H9 (cell line): ENCODE data around the gene ZMIZ1. TPM values are rescaled to one million over a fixed set of nuclear protein-coding genes. Genes with fewer than 3 reads are reported as not detected.

ENCODE experiments used
- DNase-seq: peaks from one replicate; pipeline ENCODE4 v3.0.0-alpha.2; 2017
- H2AFZ ChIP-seq: one replicate; pipeline ENCODE4 v1.6.1; 2013; ENCODE audit warnings: mild to moderate bottlenecking, low read length, control low read depth, moderate library complexity
- H2AK5ac ChIP-seq: 2 replicates; pipeline ENCODE4 v1.6.1; 2013; ENCODE audit warnings: low read length, control low read depth, mixed read lengths; ENCODE audit not compliant: insufficient read length
- H2BK120ac ChIP-seq: one replicate; pipeline ENCODE4 v1.6.1; 2013; ENCODE audit warnings: low read depth, mild to moderate bottlenecking, low read length, control low read depth, inconsistent platforms; ENCODE audit not compliant: poor library complexity, severe bottlenecking
- H2BK12ac ChIP-seq: 2 replicates; pipeline ENCODE4 v1.6.1; 2013; ENCODE audit warnings: low read length, control low read depth, mixed read lengths, low read depth; ENCODE audit not compliant: insufficient read length
- H2BK15ac ChIP-seq: 2 replicates; pipeline ENCODE4 v1.6.1; 2013; ENCODE audit warnings: low read depth, low read length, control low read depth
- H2BK20ac ChIP-seq: one replicate; pipeline ENCODE4 v1.6.1; 2013; ENCODE audit warnings: low read depth, mild to moderate bottlenecking, low read length, control low read depth, inconsistent platforms; ENCODE audit not compliant: poor library complexity, severe bottlenecking
- H2BK5ac ChIP-seq: 2 replicates; pipeline ENCODE4 v1.6.1; 2013; ENCODE audit warnings: low read length, control low read depth, mixed read lengths; ENCODE audit not compliant: insufficient read length
- H3K14ac ChIP-seq: 2 replicates; pipeline ENCODE4 v1.6.1; 2013; ENCODE audit warnings: low read length, control low read depth; ENCODE audit not compliant: insufficient read depth
- H3K18ac ChIP-seq: 2 replicates; pipeline ENCODE4 v1.6.1; 2013; ENCODE audit warnings: low read depth, mild to moderate bottlenecking, mixed read lengths, low read length, control low read depth; ENCODE audit not compliant: insufficient read length
- H3K23ac ChIP-seq: 2 replicates; pipeline ENCODE4 v1.6.1; 2013; ENCODE audit warnings: low read length, control low read depth, mixed read lengths, low read depth; ENCODE audit not compliant: insufficient read length
- H3K23me2 ChIP-seq: 2 replicates; pipeline ENCODE4 v1.6.1; 2013; ENCODE audit warnings: low read depth, mild to moderate bottlenecking, mixed read lengths, low read length, control low read depth; ENCODE audit not compliant: insufficient read length, poor library complexity, severe bottlenecking
- H3K27ac ChIP-seq: 2 replicates; pipeline ENCODE4 v1.5.1; 2013; ENCODE audit warnings: low read length, control low read depth, mixed read lengths, low read depth; ENCODE audit not compliant: insufficient read length
- H3K27me3 ChIP-seq: 2 replicates; pipeline ENCODE4 v1.6.1; 2013; ENCODE audit warnings: low read length, control low read depth, inconsistent platforms; ENCODE audit not compliant: insufficient read depth
- H3K4ac ChIP-seq: 2 replicates; pipeline ENCODE4 v1.6.1; 2013; ENCODE audit warnings: low read depth, mild to moderate bottlenecking, control low read depth, inconsistent platforms, low read length, moderate library complexity
- H3K4me1 ChIP-seq: 2 replicates; pipeline ENCODE4 v1.6.1; 2013; ENCODE audit warnings: low read length, control low read depth, inconsistent platforms; ENCODE audit not compliant: insufficient read depth
- H3K4me2 ChIP-seq: 2 replicates; pipeline ENCODE4 v1.6.1; 2013; ENCODE audit warnings: low read length, control low read depth, mixed read lengths; ENCODE audit not compliant: insufficient read length, insufficient read depth
- H3K56ac ChIP-seq: 2 replicates; pipeline ENCODE4 v1.6.1; 2013; ENCODE audit warnings: low read depth, mild to moderate bottlenecking, mixed read lengths, low read length, control low read depth; ENCODE audit not compliant: insufficient read length
- H3K79me1 ChIP-seq: 2 replicates; pipeline ENCODE4 v1.6.1; 2013; ENCODE audit warnings: low read depth, mild to moderate bottlenecking, moderate library complexity, low read length, control low read depth, inconsistent platforms; ENCODE audit not compliant: insufficient read depth, poor library complexity, severe bottlenecking
- H3K79me2 ChIP-seq: 2 replicates; pipeline ENCODE4 v1.6.1; 2013; ENCODE audit warnings: low read length, control low read depth, inconsistent platforms; ENCODE audit not compliant: insufficient read depth
- H3K9ac ChIP-seq: 2 replicates; pipeline ENCODE4 v1.6.1; 2013; ENCODE audit warnings: low read length, control low read depth, mixed read lengths; ENCODE audit not compliant: insufficient read length; ENCODE audit errors: extremely low read depth
- H3K9me3 ChIP-seq: one replicate; pipeline ENCODE4 v1.6.1; 2013; ENCODE audit warnings: low read depth, low read length, inconsistent platforms; ENCODE audit not compliant: control insufficient read depth
- H3T11ph ChIP-seq: one replicate; pipeline ENCODE4 v1.6.1; 2013; ENCODE audit warnings: mild to moderate bottlenecking, low read length, control low read depth, inconsistent platforms
- H4K20me1 ChIP-seq: one replicate; pipeline ENCODE4 v1.6.1; 2013; ENCODE audit not compliant: control insufficient read depth, insufficient read length, insufficient read depth
- H4K5ac ChIP-seq: 2 replicates; pipeline ENCODE4 v1.6.1; 2013; ENCODE audit warnings: low read depth, mild to moderate bottlenecking, mixed read lengths, low read length, control low read depth; ENCODE audit not compliant: insufficient read length
- H4K8ac ChIP-seq: replicated peaks from 2 replicates; pipeline ENCODE4 v1.6.1; 2013; ENCODE audit warnings: low read length, control low read depth, mixed read lengths, low read depth; ENCODE audit not compliant: insufficient read length
- H4K91ac ChIP-seq: 2 replicates; pipeline ENCODE4 v1.6.1; 2013; ENCODE audit warnings: low read depth, mild to moderate bottlenecking, moderate library complexity, mixed read lengths, low read length, control low read depth; ENCODE audit not compliant: insufficient read length
- H3K27ac Mint-ChIP-seq, 3 experiments: 2 replicates in 2 of 3; 3 replicates in 1 of 3; pipeline ENCODE4 v1.8.0; 2020 to 2021; ENCODE audit warnings: mixed read lengths in 3 of 3, mild to moderate bottlenecking in 1 of 3, moderate library complexity in 1 of 3
- H3K27me3 Mint-ChIP-seq: 2 replicates; pipeline ENCODE4 v1.8.0; 2021; ENCODE audit warnings: low read depth, mild to moderate bottlenecking, moderate library complexity, mixed read lengths
- H3K36me3 Mint-ChIP-seq, 3 experiments: 2 replicates in 2 of 3; 3 replicates in 1 of 3; pipeline ENCODE4 v1.8.0; 2020 to 2021; ENCODE audit warnings: low read depth in 3 of 3, mixed read lengths in 3 of 3; ENCODE audit not compliant: insufficient read depth in 1 of 3
- H3K4me1 Mint-ChIP-seq, 2 experiments: 2 replicates each; pipeline ENCODE4 v1.8.0; 2020; ENCODE audit warnings: mixed read lengths in 2 of 2
- H3K4me3 Mint-ChIP-seq, 2 experiments: 2 replicates in 1 of 2; 3 replicates in 1 of 2; pipeline ENCODE4 v1.8.0; 2020 to 2021; ENCODE audit warnings: mild to moderate bottlenecking in 2 of 2, mixed read lengths in 2 of 2, moderate library complexity in 1 of 2
- H3K9me3 Mint-ChIP-seq, 2 experiments: 2 replicates in 1 of 2; 3 replicates in 1 of 2; pipeline ENCODE4 v1.8.0; 2020; ENCODE audit warnings: mild to moderate bottlenecking in 2 of 2, mixed read lengths in 2 of 2, moderate library complexity in 1 of 2
- WGBS: extraction: QIAGEN DNeasy Blood & Tissue Kit; methylation state at CpG from one replicate; pipeline ENCODE4 v1.1.7; 2013; ENCODE audit warnings: missing lambda C conversion rate, low lambda C conversion rate, mixed read lengths; ENCODE audit not compliant: insufficient read length; ENCODE audit errors: extremely low coverage; 5-methylcytosine and 5-hydroxymethylcytosine counted together
- total RNA-seq: library from RNA; stranded (reverse); gene quantifications from 2 replicates; pipeline ENCODE4 v1.2.1, GENCODE V29; 2021
- TF ChIP-seq, protein P1 (sequence below): fragments of 200-600 bp; sonication (generic); conservative IDR thresholded peaks from 3 replicates; pipeline ENCODE4 v1.8.0; 2021; ENCODE audit warnings: antibody characterized with exemption, mild to moderate bottlenecking

ZMIZ1 gene
- total RNA-seq, 1 experiment from 2014 or later: 36.9 TPM

DNA sequence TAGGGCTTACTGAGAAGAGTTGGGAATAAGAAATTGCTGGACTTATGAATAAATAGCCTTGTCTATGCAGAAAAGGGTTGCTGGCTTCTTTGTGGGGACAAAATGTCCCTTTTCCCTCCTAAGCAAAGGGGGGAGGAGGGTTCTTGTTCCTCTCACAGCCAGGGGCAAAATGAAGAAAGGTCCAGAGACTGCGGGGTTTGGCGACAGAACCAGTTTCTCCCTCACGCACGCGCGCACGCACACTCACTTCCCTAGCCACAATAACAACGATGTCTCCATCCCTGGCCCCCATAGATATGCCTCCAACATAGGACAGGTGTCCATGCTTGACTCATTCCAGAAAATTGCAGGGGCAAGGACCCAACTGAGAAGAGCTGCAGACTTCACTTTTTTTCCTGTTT is 3.3 kb downstream of the ZMIZ1 start:
- no peak overlapping the region for H2BK20ac ChIP-seq
- peaks cover 11% of the 10 kb centered on the region for H3K79me1 ChIP-seq
- no peak overlapping the region for H2AFZ ChIP-seq
- Mint-ChIP-seq H3K9me3 (no peaks in the 10 kb centered on the region), H3K4me3 (peak overlapping the region; percentile 91 to 97), H3K27ac (no peak overlapping the region; a peak in 1 of 7 replicates), H3K27me3 (peaks cover 11% of the 10 kb centered on the region), H3K36me3 (peaks cover 0 to 8% (median 2%) of the 10 kb centered on the region in 3 experiments; a peak in 3 of 7 replicates), H3K4me1 (peaks cover 44 to 60% of the 10 kb centered on the region in 2 experiments)
- no peak overlapping the region for H3K56ac ChIP-seq
- no peak overlapping the region for H2BK12ac ChIP-seq
- H3K9ac ChIP-seq: no peak overlapping the region
- WGBS: no CpG with 5 or more reads among the region's 8 CpGs
- H3K23me2 ChIP-seq: peaks cover 28% of the 10 kb centered on the region
- H3K9me3 ChIP-seq: no peaks in the 10 kb centered on the region
- H3K27me3 ChIP-seq: no peaks in the 10 kb centered on the region
- H4K91ac ChIP-seq: no peak overlapping the region
- no peak overlapping the region for H2AK5ac ChIP-seq
- H2BK5ac ChIP-seq: no peak overlapping the region
- no peak overlapping the region for H3T11ph ChIP-seq
- H2BK15ac ChIP-seq: no peak overlapping the region
- no peak overlapping the region for H3K18ac ChIP-seq
- H3K27ac ChIP-seq: no peak overlapping the region
- TF ChIP-seq, protein P1, sequence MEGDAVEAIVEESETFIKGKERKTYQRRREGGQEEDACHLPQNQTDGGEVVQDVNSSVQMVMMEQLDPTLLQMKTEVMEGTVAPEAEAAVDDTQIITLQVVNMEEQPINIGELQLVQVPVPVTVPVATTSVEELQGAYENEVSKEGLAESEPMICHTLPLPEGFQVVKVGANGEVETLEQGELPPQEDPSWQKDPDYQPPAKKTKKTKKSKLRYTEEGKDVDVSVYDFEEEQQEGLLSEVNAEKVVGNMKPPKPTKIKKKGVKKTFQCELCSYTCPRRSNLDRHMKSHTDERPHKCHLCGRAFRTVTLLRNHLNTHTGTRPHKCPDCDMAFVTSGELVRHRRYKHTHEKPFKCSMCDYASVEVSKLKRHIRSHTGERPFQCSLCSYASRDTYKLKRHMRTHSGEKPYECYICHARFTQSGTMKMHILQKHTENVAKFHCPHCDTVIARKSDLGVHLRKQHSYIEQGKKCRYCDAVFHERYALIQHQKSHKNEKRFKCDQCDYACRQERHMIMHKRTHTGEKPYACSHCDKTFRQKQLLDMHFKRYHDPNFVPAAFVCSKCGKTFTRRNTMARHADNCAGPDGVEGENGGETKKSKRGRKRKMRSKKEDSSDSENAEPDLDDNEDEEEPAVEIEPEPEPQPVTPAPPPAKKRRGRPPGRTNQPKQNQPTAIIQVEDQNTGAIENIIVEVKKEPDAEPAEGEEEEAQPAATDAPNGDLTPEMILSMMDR: no peak
- no peak overlapping the region for H2BK120ac ChIP-seq
- no peak overlapping the region for H4K5ac ChIP-seq
- peak overlapping the region; percentile 89 for H3K4me2 ChIP-seq
- DNase-seq: no peak
- no peak overlapping the region for H3K23ac ChIP-seq
- no peak overlapping the region for H4K8ac ChIP-seq
- no peaks in the 10 kb centered on the region for H4K20me1 ChIP-seq
- H3K79me2 ChIP-seq: peaks cover 45% of the 10 kb centered on the region
- peaks cover 13% of the 10 kb centered on the region; the same call in 1 of the 2 replicates for H3K4me1 ChIP-seq
- no peak overlapping the region for H3K4ac ChIP-seq
- peak overlapping the region; percentile 36; the same call in 1 of the 2 replicates for H3K14ac ChIP-seq
